WTC11 (cell line): ENCODE data around the gene NPLOC4. TPM values are rescaled to one million over a fixed set of nuclear protein-coding genes. Genes with fewer than 3 reads are reported as not detected.

ENCODE experiments used
- ATAC-seq: fragments of 200-7000 bp; cut with Tn5 transposase; 2 replicates; pipeline ENCODE4 v1.10.0; 2021; ENCODE audit warnings: mild to moderate bottlenecking, moderate library complexity
- CTCF ChIA-PET: fragments of 300-600 bp; sonication (Branson Sonifier 250); formaldehyde crosslinking; loops from one replicate; lab custom pipeline; 2021; ENCODE audit warnings: antibody characterized with exemption; lab: Charles Lee
- POLR2A ChIA-PET: fragments of 350-600 bp; sonication (Branson Sonifier 250); formaldehyde crosslinking; loops from one replicate; lab custom pipeline; 2021; ENCODE audit warnings: antibody characterized with exemption; lab: Charles Lee
- DNase-seq: peaks from one replicate; pipeline ENCODE4 v3.0.0; 2021; ENCODE audit warnings: low spot score
- H3K27ac Mint-ChIP-seq: 2 replicates; pipeline ENCODE4 v1.8.0; 2021; ENCODE audit warnings: mixed read lengths
- H3K27me3 Mint-ChIP-seq: 2 replicates; pipeline ENCODE4 v1.8.0; 2021; ENCODE audit warnings: low read depth, mild to moderate bottlenecking, moderate library complexity, mixed read lengths
- H3K36me3 Mint-ChIP-seq: 2 replicates; pipeline ENCODE4 v1.8.0; 2021; ENCODE audit warnings: mixed read lengths
- H3K4me1 Mint-ChIP-seq: 2 replicates; pipeline ENCODE4 v1.8.0; 2022; ENCODE audit warnings: mixed read lengths
- H3K4me3 Mint-ChIP-seq: 2 replicates; pipeline ENCODE4 v1.8.0; 2021; ENCODE audit warnings: mild to moderate bottlenecking, moderate library complexity, mixed read lengths
- H3K9me3 Mint-ChIP-seq: 2 replicates; pipeline ENCODE4 v1.8.0; 2021; ENCODE audit warnings: mixed read lengths
- AR ChIP-seq: fragments of 250-450 bp; sonication (Bioruptor Pico); IDR thresholded peaks from 2 replicates; pipeline ENCODE4 v1.9.0; 2021; ENCODE audit warnings: mild to moderate bottlenecking
- ATF1 ChIP-seq: sonication (generic); formaldehyde crosslinking; IDR thresholded peaks from 2 replicates; pipeline ENCODE4 v1.8.1; 2023; ENCODE audit warnings: mild to moderate bottlenecking, moderate library complexity, missing genetic modification reagents
- E2F4 ChIP-seq: sonication (generic); formaldehyde crosslinking; IDR thresholded peaks from 2 replicates; pipeline ENCODE4 v1.8.1; 2022; ENCODE audit warnings: low read depth, mild to moderate bottlenecking, moderate library complexity, missing genetic modification reagents, borderline replicate concordance
- EMX1 ChIP-seq: fragments of 250-450 bp; sonication (Bioruptor Pico); IDR thresholded peaks from 2 replicates; pipeline ENCODE4 v1.8.0; 2021; ENCODE audit warnings: mild to moderate bottlenecking
- ERG ChIP-seq: fragments of 250-450 bp; sonication (Bioruptor Pico); IDR thresholded peaks from 2 replicates; pipeline ENCODE4 v1.8.0; 2021; ENCODE audit warnings: mild to moderate bottlenecking
- FOXK1 ChIP-seq: sonication (generic); formaldehyde crosslinking; IDR thresholded peaks from 2 replicates; pipeline ENCODE4 v1.8.0; 2022; ENCODE audit warnings: mild to moderate bottlenecking, moderate library complexity, missing genetic modification reagents
- GRHL2 ChIP-seq: fragments of 250-450 bp; sonication (Bioruptor Pico); IDR thresholded peaks from 2 replicates; pipeline ENCODE4 v1.8.0; 2022; ENCODE audit warnings: mild to moderate bottlenecking, moderate library complexity; ENCODE audit not compliant: insufficient replicate concordance, severe bottlenecking
- IRF2 ChIP-seq: sonication (generic); formaldehyde crosslinking; IDR thresholded peaks from 2 replicates; pipeline ENCODE4 v1.8.0; 2022; ENCODE audit warnings: low read depth, missing genetic modification reagents, borderline replicate concordance
- NR3C1 ChIP-seq: sonication (generic); formaldehyde crosslinking; conservative IDR thresholded peaks from 2 replicates; pipeline ENCODE4 v1.8.1; 2023; ENCODE audit warnings: low read depth, mild to moderate bottlenecking, missing genetic modification reagents
- RORB ChIP-seq: fragments of 250-450 bp; sonication (Bioruptor Pico); IDR thresholded peaks from 2 replicates; pipeline ENCODE4 v1.9.0; 2021; ENCODE audit warnings: mild to moderate bottlenecking
- USF1 ChIP-seq: sonication (generic); formaldehyde crosslinking; IDR thresholded peaks from 2 replicates; pipeline ENCODE4 v1.8.0; 2022; ENCODE audit warnings: mild to moderate bottlenecking, missing genetic modification reagents
- ZNF138 ChIP-seq: sonication (generic); formaldehyde crosslinking; conservative IDR thresholded peaks from 2 replicates; pipeline ENCODE4 v1.8.1; 2022; ENCODE audit warnings: mild to moderate bottlenecking, moderate library complexity, missing genetic modification reagents
- ZNF423 ChIP-seq: fragments of 250-450 bp; sonication (Bioruptor Pico); IDR thresholded peaks from 2 replicates; pipeline ENCODE4 v2.1.2; 2022; ENCODE audit warnings: mild to moderate bottlenecking, moderate library complexity
- ZNF425 ChIP-seq: fragments of 250-450 bp; sonication (Bioruptor Pico); conservative IDR thresholded peaks from 2 replicates; pipeline ENCODE4 v1.9.0; 2021; ENCODE audit warnings: mild to moderate bottlenecking
- ZNF671 ChIP-seq: fragments of 250-450 bp; sonication (Bioruptor Pico); IDR thresholded peaks from 2 replicates; pipeline ENCODE4 v1.8.0; 2021; ENCODE audit warnings: mild to moderate bottlenecking
- total RNA-seq: library from RNA; stranded (reverse); gene quantifications from 3 replicates; pipeline ENCODE4 v1.2.3, GENCODE V29; 2021
- TF ChIP-seq, protein P1 (sequence below): sonication (generic); formaldehyde crosslinking; IDR thresholded peaks from 2 replicates; pipeline ENCODE4 v1.8.1; 2022; ENCODE audit warnings: missing genetic modification reagents, borderline replicate concordance
- TF ChIP-seq, protein P2 (sequence below): sonication (generic); formaldehyde crosslinking; IDR thresholded peaks from 2 replicates; pipeline ENCODE4 v1.8.1; 2023; ENCODE audit warnings: mild to moderate bottlenecking, missing genetic modification reagents, moderate library complexity
- TF ChIP-seq, protein P3 (sequence below): sonication (generic); formaldehyde crosslinking; IDR thresholded peaks from 2 replicates; pipeline ENCODE4 v1.8.0; 2022; ENCODE audit warnings: mild to moderate bottlenecking, missing genetic modification reagents
- TF ChIP-seq, protein P4 (sequence below): sonication (generic); formaldehyde crosslinking; IDR thresholded peaks from 2 replicates; pipeline ENCODE4 v1.8.0; 2022; ENCODE audit warnings: mild to moderate bottlenecking, missing genetic modification reagents
- TF ChIP-seq, protein P5 (sequence below): sonication (generic); formaldehyde crosslinking; IDR thresholded peaks from 2 replicates; pipeline ENCODE4 v1.8.0; 2023; ENCODE audit warnings: mild to moderate bottlenecking, missing genetic modification reagents

NPLOC4 gene
- total RNA-seq, 1 experiment from 2014 or later = 83.5 TPM

- Mint-ChIP-seq H3K36me3 (peaks cover 44% of the 10 kb centered on the region), H3K4me3 (no peak overlapping the region), H3K4me1 (no peaks in the 10 kb centered on the region), H3K27ac (no peak overlapping the region), H3K27me3 (no peaks in the 10 kb centered on the region), H3K9me3 (no peaks in the 10 kb centered on the region)
- no peak for DNase-seq
- CTCF ChIA-PET = no interaction called here
- ATAC-seq = no peak
- TF ChIP-seq EMX1 (CRISPR knock-in tag) = no peak
- no peak for TF ChIP-seq AR (CRISPR knock-in tag)
- TF ChIP-seq ZNF423 = no peak
- no peak for TF ChIP-seq ZNF671
- TF ChIP-seq, protein P1, sequence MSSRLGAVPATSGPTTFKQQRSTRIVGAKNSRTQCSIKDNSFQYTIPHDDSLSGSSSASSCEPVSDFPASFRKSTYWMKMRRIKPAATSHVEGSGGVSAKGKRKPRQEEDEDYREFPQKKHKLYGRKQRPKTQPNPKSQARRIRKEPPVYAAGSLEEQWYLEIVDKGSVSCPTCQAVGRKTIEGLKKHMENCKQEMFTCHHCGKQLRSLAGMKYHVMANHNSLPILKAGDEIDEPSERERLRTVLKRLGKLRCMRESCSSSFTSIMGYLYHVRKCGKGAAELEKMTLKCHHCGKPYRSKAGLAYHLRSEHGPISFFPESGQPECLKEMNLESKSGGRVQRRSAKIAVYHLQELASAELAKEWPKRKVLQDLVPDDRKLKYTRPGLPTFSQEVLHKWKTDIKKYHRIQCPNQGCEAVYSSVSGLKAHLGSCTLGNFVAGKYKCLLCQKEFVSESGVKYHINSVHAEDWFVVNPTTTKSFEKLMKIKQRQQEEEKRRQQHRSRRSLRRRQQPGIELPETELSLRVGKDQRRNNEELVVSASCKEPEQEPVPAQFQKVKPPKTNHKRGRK (CRISPR knock-in tag) = no peak
- TF ChIP-seq NR3C1 (CRISPR knock-in tag) = no peak
- TF ChIP-seq ZNF138 (CRISPR knock-in tag) = no peak
- TF ChIP-seq, protein P2, sequence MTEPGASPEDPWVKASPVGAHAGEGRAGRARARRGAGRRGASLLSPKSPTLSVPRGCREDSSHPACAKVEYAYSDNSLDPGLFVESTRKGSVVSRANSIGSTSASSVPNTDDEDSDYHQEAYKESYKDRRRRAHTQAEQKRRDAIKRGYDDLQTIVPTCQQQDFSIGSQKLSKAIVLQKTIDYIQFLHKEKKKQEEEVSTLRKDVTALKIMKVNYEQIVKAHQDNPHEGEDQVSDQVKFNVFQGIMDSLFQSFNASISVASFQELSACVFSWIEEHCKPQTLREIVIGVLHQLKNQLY = no peak
- TF ChIP-seq E2F4 (CRISPR knock-in tag) = no peak
- TF ChIP-seq, protein P3, sequence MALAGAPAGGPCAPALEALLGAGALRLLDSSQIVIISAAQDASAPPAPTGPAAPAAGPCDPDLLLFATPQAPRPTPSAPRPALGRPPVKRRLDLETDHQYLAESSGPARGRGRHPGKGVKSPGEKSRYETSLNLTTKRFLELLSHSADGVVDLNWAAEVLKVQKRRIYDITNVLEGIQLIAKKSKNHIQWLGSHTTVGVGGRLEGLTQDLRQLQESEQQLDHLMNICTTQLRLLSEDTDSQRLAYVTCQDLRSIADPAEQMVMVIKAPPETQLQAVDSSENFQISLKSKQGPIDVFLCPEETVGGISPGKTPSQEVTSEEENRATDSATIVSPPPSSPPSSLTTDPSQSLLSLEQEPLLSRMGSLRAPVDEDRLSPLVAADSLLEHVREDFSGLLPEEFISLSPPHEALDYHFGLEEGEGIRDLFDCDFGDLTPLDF (CRISPR knock-in tag) = no peak
- no peak for TF ChIP-seq IRF2 (CRISPR knock-in tag)
- TF ChIP-seq, protein P4, sequence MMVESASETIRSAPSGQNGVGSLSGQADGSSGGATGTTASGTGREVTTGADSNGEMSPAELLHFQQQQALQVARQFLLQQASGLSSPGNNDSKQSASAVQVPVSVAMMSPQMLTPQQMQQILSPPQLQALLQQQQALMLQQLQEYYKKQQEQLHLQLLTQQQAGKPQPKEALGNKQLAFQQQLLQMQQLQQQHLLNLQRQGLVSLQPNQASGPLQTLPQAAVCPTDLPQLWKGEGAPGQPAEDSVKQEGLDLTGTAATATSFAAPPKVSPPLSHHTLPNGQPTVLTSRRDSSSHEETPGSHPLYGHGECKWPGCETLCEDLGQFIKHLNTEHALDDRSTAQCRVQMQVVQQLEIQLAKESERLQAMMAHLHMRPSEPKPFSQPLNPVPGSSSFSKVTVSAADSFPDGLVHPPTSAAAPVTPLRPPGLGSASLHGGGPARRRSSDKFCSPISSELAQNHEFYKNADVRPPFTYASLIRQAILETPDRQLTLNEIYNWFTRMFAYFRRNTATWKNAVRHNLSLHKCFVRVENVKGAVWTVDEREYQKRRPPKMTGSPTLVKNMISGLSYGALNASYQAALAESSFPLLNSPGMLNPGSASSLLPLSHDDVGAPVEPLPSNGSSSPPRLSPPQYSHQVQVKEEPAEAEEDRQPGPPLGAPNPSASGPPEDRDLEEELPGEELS (CRISPR knock-in tag) = no peak
- TF ChIP-seq GRHL2 (CRISPR knock-in tag) = no peak
- TF ChIP-seq RORB = no peak
- TF ChIP-seq, protein P5, sequence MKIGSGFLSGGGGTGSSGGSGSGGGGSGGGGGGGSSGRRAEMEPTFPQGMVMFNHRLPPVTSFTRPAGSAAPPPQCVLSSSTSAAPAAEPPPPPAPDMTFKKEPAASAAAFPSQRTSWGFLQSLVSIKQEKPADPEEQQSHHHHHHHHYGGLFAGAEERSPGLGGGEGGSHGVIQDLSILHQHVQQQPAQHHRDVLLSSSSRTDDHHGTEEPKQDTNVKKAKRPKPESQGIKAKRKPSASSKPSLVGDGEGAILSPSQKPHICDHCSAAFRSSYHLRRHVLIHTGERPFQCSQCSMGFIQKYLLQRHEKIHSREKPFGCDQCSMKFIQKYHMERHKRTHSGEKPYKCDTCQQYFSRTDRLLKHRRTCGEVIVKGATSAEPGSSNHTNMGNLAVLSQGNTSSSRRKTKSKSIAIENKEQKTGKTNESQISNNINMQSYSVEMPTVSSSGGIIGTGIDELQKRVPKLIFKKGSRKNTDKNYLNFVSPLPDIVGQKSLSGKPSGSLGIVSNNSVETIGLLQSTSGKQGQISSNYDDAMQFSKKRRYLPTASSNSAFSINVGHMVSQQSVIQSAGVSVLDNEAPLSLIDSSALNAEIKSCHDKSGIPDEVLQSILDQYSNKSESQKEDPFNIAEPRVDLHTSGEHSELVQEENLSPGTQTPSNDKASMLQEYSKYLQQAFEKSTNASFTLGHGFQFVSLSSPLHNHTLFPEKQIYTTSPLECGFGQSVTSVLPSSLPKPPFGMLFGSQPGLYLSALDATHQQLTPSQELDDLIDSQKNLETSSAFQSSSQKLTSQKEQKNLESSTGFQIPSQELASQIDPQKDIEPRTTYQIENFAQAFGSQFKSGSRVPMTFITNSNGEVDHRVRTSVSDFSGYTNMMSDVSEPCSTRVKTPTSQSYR (CRISPR knock-in tag) = no peak
- no peak for TF ChIP-seq ZNF425
- TF ChIP-seq FOXK1 (CRISPR knock-in tag) = no peak
- TF ChIP-seq USF1 (CRISPR knock-in tag) = no peak
- no peak for TF ChIP-seq ATF1 (CRISPR knock-in tag)
- no peak for TF ChIP-seq ERG (CRISPR knock-in tag)
- POLR2A ChIA-PET = no interaction called here
Observed at GRCh38 chr17:81673561-81674258, 36.8 kb upstream of the NPLOC4 start.
